ENCODE data around the gene SYT13.

DNA sequence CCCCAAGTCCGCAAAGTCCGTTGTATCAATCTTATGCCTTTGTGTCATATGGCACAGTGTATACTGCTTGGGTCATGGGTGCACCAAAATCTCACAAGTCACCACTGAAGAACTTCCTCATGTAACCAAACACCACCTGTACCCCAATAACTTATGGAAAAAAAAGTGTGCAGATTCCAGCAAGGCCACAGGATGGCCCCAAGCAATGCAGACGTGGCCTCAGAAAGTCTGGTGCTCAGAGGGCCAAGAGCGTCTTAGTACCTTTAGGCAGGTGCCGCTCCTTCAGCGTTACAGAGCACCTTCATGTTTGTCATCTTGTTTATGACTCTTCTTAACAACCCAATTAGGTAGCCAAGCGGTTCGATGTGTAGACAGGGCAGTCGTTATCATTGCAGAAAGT, 74.4 kb downstream of the SYT13 start:
- TF ChIP-seq, protein P1, sequence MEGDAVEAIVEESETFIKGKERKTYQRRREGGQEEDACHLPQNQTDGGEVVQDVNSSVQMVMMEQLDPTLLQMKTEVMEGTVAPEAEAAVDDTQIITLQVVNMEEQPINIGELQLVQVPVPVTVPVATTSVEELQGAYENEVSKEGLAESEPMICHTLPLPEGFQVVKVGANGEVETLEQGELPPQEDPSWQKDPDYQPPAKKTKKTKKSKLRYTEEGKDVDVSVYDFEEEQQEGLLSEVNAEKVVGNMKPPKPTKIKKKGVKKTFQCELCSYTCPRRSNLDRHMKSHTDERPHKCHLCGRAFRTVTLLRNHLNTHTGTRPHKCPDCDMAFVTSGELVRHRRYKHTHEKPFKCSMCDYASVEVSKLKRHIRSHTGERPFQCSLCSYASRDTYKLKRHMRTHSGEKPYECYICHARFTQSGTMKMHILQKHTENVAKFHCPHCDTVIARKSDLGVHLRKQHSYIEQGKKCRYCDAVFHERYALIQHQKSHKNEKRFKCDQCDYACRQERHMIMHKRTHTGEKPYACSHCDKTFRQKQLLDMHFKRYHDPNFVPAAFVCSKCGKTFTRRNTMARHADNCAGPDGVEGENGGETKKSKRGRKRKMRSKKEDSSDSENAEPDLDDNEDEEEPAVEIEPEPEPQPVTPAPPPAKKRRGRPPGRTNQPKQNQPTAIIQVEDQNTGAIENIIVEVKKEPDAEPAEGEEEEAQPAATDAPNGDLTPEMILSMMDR (IDR thresholded peaks at IDR 0.05 in 2 of 3, conservative IDR thresholded peaks at IDR 0.05 in 1 of 3; ENCODE audit: borderline replicate concordance in 1 of 3, insufficient read depth in 1 of 3, low read depth in 2 of 3, low read length in 2 of 3), result peak in 1 of 3 experiments; percentile 8; a peak in 1 of 6 replicates
- TF ChIP-seq RAD21 (IDR thresholded peaks at IDR 0.05; ENCODE audit: low read depth) (peak; percentile 14; the same call in 1 of the 2 replicates), POLR2A (IDR thresholded peaks at IDR 0.05; ENCODE audit: borderline replicate concordance, extremely low read depth, insufficient read depth, insufficient read length) (no peak), EZH2phosphoT487 (IDR thresholded peaks at IDR 0.05; ENCODE audit: borderline replicate concordance) (no peak), SIN3A (IDR thresholded peaks at IDR 0.05; ENCODE audit: low read depth) (no peak), YY1 (IDR thresholded peaks at IDR 0.05; ENCODE audit: extremely low read depth, insufficient replicate concordance, low read depth, low read length) (no peak), POLR2AphosphoS5 (IDR thresholded peaks at IDR 0.05; ENCODE audit: low read depth, low read length) (no peak), EZH2 (IDR thresholded peaks at IDR 0.05) (no peak)
- TF ChIP-seq, protein P2, sequence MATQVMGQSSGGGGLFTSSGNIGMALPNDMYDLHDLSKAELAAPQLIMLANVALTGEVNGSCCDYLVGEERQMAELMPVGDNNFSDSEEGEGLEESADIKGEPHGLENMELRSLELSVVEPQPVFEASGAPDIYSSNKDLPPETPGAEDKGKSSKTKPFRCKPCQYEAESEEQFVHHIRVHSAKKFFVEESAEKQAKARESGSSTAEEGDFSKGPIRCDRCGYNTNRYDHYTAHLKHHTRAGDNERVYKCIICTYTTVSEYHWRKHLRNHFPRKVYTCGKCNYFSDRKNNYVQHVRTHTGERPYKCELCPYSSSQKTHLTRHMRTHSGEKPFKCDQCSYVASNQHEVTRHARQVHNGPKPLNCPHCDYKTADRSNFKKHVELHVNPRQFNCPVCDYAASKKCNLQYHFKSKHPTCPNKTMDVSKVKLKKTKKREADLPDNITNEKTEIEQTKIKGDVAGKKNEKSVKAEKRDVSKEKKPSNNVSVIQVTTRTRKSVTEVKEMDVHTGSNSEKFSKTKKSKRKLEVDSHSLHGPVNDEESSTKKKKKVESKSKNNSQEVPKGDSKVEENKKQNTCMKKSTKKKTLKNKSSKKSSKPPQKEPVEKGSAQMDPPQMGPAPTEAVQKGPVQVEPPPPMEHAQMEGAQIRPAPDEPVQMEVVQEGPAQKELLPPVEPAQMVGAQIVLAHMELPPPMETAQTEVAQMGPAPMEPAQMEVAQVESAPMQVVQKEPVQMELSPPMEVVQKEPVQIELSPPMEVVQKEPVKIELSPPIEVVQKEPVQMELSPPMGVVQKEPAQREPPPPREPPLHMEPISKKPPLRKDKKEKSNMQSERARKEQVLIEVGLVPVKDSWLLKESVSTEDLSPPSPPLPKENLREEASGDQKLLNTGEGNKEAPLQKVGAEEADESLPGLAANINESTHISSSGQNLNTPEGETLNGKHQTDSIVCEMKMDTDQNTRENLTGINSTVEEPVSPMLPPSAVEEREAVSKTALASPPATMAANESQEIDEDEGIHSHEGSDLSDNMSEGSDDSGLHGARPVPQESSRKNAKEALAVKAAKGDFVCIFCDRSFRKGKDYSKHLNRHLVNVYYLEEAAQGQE (IDR thresholded peaks at IDR 0.05; ENCODE audit: low read depth), result no peak
- TF ChIP-seq, protein P3, sequence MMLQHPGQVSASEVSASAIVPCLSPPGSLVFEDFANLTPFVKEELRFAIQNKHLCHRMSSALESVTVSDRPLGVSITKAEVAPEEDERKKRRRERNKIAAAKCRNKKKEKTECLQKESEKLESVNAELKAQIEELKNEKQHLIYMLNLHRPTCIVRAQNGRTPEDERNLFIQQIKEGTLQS (IDR thresholded peaks at IDR 0.05), result no peak
- TF ChIP-seq, protein P4, sequence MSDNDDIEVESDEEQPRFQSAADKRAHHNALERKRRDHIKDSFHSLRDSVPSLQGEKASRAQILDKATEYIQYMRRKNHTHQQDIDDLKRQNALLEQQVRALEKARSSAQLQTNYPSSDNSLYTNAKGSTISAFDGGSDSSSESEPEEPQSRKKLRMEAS (IDR thresholded peaks at IDR 0.05), result no peak
